ENCODE data around the gene RAB40B. TPM values are rescaled to one million over a fixed set of nuclear protein-coding genes. Genes with fewer than 3 reads are reported as not detected.

The RAB40B gene
- total and polyA plus RNA-seq, 5 experiments from 2014 or later, result 1.4 to 6.1 (median 2.7) TPM

GRCh38 chr17:82605939-82606600 is 92.4 kb downstream of the RAB40B start:
- Mint-ChIP-seq H3K36me3 (peaks cover 0 to 73% (median 21%) of the 10 kb centered on the region in 3 donors), H3K27ac (peak overlapping the region in 6 of 10 donors; percentile 25 to 78 (median 58)), H3K9me3 (no peaks in the 10 kb centered on the region), H3K27me3 (no peaks in the 10 kb centered on the region), H3K4me1 (peaks cover 2 to 24% (median 10%) of the 10 kb centered on the region in 4 donors), H3K4me3 (no peak overlapping the region)
- no peak for DNase-seq
- POLR2A ChIA-PET, result no interaction called here
- no peak for ATAC-seq

Small RNA genes lying within 50 kb of the gene (microRNA-seq; reads per million reads assigned to microRNA genes)
- 1.4 reads per million for gene MIR4525 (ENCODE audit: borderline microRNAs expressed)

Other genes starting within 250 kb of the RAB40B start
- 100 to 1,000 TPM; 207 to 213 TPM for gene CYBC1, start 247.9 kb downstream of the RAB40B start, total RNA-seq
- 100 to 1,000 TPM; 133 to 149 (median 147) TPM for gene CYBC1, start 247.9 kb downstream of the RAB40B start, polyA plus RNA-seq
- gene NARF, start 240.0 kb downstream of the RAB40B start, total RNA-seq, result 10 to 100 TPM; 70.1 to 83.9 TPM
- gene NARF, start 240.0 kb downstream of the RAB40B start, polyA plus RNA-seq, result 100 to 1,000 TPM in 2 of 3 donors, 10 to 100 TPM in 1; 93.6 to 127 (median 110) TPM
- gene FOXK2, start 179.0 kb downstream of the RAB40B start, total RNA-seq, result 10 to 100 TPM; 54.6 to 58.4 TPM
- gene FOXK2, start 179.0 kb downstream of the RAB40B start, polyA plus RNA-seq, result 1 to 10 TPM; 3.2 to 5.7 (median 4.3) TPM
- 10 to 100 TPM; 68.6 to 75.0 TPM for gene WDR45B, start 50.3 kb downstream of the RAB40B start, total RNA-seq
- gene WDR45B, start 50.3 kb downstream of the RAB40B start, polyA plus RNA-seq, result 10 to 100 TPM; 22.5 to 32.6 (median 27.9) TPM
- 10 to 100 TPM; 42.8 to 43.6 TPM for gene FN3KRP, start 18.0 kb upstream of the RAB40B start, total RNA-seq
- gene FN3KRP, start 18.0 kb upstream of the RAB40B start, polyA plus RNA-seq, result 10 to 100 TPM; 28.6 to 46.2 (median 33.9) TPM
- gene FN3K, start 36.9 kb upstream of the RAB40B start, total RNA-seq, result 10 to 100 TPM; 10.3 to 12.7 TPM
- under 1 TPM; 0.40 to 0.88 (median 0.43) TPM for gene FN3K, start 36.9 kb upstream of the RAB40B start, polyA plus RNA-seq
- gene TBCD, start 53.4 kb upstream of the RAB40B start, total RNA-seq, result 100 to 1,000 TPM; 155 to 170 TPM
- 10 to 100 TPM; 41.2 to 91.9 (median 53.9) TPM for gene TBCD, start 53.4 kb upstream of the RAB40B start, polyA plus RNA-seq
- not detected for gene ZNF750, start 141.3 kb upstream of the RAB40B start, total RNA-seq
- gene ZNF750, start 141.3 kb upstream of the RAB40B start, polyA plus RNA-seq, result not detected

Measured in naive thymus-derived CD8-positive, alpha-beta T cell (primary cell).